Osteoblast (primary cell): ENCODE measurements around the gene PCF11. TPM values are rescaled to one million over a fixed set of nuclear protein-coding genes. Genes with fewer than 3 reads are reported as not detected.
A peak's percentile ranks its signal among the peaks of the same experiment; 100 is the strongest.
"Not testable (repeated sequence)": the region's sequence is repeated elsewhere in the genome, so short reads cannot be mapped to it uniquely, and the experiment has no call there.

Source experiments
- DNase-seq: peaks from one replicate; pipeline ENCODE4 v3.0.0; 2011; ENCODE audit warnings: low spot score, mixed read lengths; ENCODE audit not compliant: insufficient read length; ENCODE audit errors: missing footprints
- H2AFZ ChIP-seq: 2 replicates; pipeline ENCODE4 v1.6.0; 2011; ENCODE audit warnings: mild to moderate bottlenecking, low read length
- H3K27ac ChIP-seq: 2 replicates; pipeline ENCODE4 v1.5.1; 2011; ENCODE audit warnings: mild to moderate bottlenecking, low read depth, low read length, moderate library complexity
- H3K27me3 ChIP-seq: 2 replicates; pipeline ENCODE4 v1.6.0; 2012; ENCODE audit warnings: mild to moderate bottlenecking, control low read depth, inconsistent platforms, low read length, moderate library complexity; ENCODE audit not compliant: insufficient read depth
- H3K36me3 ChIP-seq: 2 replicates; pipeline ENCODE4 v1.5.1; 2011; ENCODE audit warnings: mild to moderate bottlenecking, low read length, control low read depth, moderate library complexity; ENCODE audit not compliant: insufficient read depth
- H3K4me1 ChIP-seq: 2 replicates; pipeline ENCODE4 v1.5.1; 2011; ENCODE audit warnings: mild to moderate bottlenecking, low read length, control low read depth, moderate library complexity; ENCODE audit not compliant: insufficient read depth
- H3K4me2 ChIP-seq: 2 replicates; pipeline ENCODE4 v1.6.0; 2011; ENCODE audit warnings: mild to moderate bottlenecking, low read length; ENCODE audit not compliant: insufficient read depth
- H3K4me3 ChIP-seq: fragments of 200-600 bp; sonication (generic); 3 replicates; pipeline ENCODE4 v1.5.1; 2012; ENCODE audit warnings: mild to moderate bottlenecking, low read length, inconsistent platforms; ENCODE audit not compliant: insufficient read depth
- H3K79me2 ChIP-seq: 2 replicates; pipeline ENCODE4 v1.6.0; 2012; ENCODE audit warnings: mild to moderate bottlenecking, low read length, control low read depth, inconsistent platforms; ENCODE audit not compliant: insufficient read depth
- H3K9me3 ChIP-seq: 2 replicates; pipeline ENCODE4 v1.5.1; 2011; ENCODE audit warnings: low read depth, low read length, control low read depth
- H4K20me1 ChIP-seq: 2 replicates; pipeline ENCODE4 v1.6.0; 2012; ENCODE audit warnings: mild to moderate bottlenecking, low read length, control low read depth; ENCODE audit not compliant: insufficient read depth
- total RNA-seq: library from RNA; depleted of rRNA; stranded (reverse); fragments of >200 nt; gene quantifications from 2 replicates; pipeline ENCODE4 v1.2.3, GENCODE V29; 2012
- TF ChIP-seq, protein P1 (sequence below): IDR thresholded peaks from 2 replicates; pipeline ENCODE4 v1.5.1; 2011; ENCODE audit warnings: mild to moderate bottlenecking, low read depth, low read length, moderate library complexity; ENCODE audit errors: extremely low read depth

Gene PCF11
- total RNA-seq, 1 donor = 38.4 TPM

DNA sequence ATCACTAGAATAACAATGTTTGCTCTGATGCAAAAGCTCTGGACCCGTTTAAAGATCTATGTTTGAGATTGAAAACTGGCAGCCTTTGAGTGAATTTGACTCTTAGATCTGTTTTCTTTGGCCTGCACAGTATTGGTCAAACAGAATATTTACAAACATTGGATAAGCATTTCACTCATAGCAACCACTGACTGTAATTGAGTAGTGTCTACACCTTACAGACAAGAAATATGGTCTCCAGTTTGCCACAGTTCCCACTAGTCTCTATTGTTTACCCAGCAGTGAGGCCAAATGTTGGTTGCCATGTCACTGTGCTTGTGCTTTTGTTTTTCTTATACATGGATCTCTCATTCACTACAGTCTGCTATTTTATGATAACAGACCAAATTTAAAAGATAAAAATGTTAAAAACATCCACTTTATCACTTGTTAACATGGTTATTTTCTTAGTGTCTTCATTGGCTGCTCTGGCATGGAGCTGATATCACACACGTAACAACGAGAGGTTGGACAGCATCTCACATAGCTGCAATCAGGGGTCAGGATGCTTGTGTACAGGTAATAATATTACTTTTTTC is 48.8 kb downstream of the PCF11 start:
- Histone ChIP-seq H3K36me3 (peaks cover 29% of the 10 kb centered on the region), H3K79me2 (no peaks in the 10 kb centered on the region), H3K9me3 (no peaks in the 10 kb centered on the region), H3K4me1 (no peaks in the 10 kb centered on the region), H3K4me3 (no peak overlapping the region), H3K27me3 (no peaks in the 10 kb centered on the region), H3K4me2 (no peak overlapping the region), H2AFZ (no peak overlapping the region), H4K20me1 (no peaks in the 10 kb centered on the region), H3K27ac (no peak overlapping the region)
- TF ChIP-seq, protein P1, sequence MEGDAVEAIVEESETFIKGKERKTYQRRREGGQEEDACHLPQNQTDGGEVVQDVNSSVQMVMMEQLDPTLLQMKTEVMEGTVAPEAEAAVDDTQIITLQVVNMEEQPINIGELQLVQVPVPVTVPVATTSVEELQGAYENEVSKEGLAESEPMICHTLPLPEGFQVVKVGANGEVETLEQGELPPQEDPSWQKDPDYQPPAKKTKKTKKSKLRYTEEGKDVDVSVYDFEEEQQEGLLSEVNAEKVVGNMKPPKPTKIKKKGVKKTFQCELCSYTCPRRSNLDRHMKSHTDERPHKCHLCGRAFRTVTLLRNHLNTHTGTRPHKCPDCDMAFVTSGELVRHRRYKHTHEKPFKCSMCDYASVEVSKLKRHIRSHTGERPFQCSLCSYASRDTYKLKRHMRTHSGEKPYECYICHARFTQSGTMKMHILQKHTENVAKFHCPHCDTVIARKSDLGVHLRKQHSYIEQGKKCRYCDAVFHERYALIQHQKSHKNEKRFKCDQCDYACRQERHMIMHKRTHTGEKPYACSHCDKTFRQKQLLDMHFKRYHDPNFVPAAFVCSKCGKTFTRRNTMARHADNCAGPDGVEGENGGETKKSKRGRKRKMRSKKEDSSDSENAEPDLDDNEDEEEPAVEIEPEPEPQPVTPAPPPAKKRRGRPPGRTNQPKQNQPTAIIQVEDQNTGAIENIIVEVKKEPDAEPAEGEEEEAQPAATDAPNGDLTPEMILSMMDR = no peak
- no peak for DNase-seq

DNA sequence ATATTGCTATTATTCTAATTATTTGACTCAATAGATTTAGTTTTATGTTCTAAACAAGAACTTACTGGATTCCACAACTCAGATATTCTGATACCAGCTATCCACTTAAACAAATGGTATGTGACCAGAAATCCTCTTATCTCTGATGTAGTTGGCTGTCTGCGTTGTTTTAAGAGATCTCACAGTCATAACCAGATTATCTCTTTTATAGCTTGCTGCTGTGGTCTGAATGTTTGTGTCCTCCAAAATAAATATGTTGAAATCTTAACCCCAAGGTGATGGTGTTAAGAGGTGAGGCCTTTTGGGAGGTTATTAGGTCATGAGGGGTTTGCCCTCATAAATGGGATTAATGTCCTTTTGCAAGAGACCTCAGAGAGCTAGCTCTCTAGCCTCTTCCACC is 49.3 kb downstream of the PCF11 start:
- H2AFZ ChIP-seq = no peak overlapping the region
- peaks cover 29% of the 10 kb centered on the region for H3K36me3 ChIP-seq
- no peaks in the 10 kb centered on the region for H3K4me1 ChIP-seq
- H4K20me1 ChIP-seq = no peaks in the 10 kb centered on the region
- TF ChIP-seq, protein P1 = no peak
- H3K9me3 ChIP-seq = no peaks in the 10 kb centered on the region
- no peaks in the 10 kb centered on the region for H3K27me3 ChIP-seq
- no peak overlapping the region for H3K4me3 ChIP-seq
- no peak for DNase-seq
- no peaks in the 10 kb centered on the region for H3K79me2 ChIP-seq
- H3K27ac ChIP-seq = no peak overlapping the region
- no peak overlapping the region for H3K4me2 ChIP-seq

DNA sequence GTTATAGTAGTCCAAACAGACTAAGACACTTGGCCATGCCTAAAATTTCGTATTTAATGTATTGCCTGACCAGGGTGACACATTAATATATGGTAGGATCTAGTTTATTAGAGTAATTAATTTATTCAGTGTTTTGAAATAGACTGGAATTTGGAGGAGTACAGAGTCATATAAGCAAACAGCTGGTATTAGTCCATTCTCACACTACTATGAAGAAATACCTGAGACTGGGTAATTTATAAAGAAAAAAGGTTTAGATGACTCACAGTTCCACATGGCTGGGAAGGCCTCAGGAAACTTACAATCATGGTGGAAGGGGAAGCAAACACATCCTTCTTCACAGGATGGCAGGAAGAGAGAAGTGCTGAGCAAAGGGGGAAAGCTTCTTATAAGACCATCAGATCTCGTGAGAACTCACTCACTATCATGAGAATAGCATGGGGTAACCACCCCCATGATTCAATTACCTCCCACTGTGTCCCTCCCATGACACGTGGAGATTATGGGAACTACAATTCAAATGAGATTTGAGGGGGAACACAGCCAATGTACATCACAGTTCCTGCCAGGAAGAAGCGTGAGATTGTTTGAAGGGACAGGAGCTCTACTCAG is 49.9 kb downstream of the PCF11 start:
- not testable (repeated sequence) for H2AFZ ChIP-seq, H3K27ac ChIP-seq, H3K79me2 ChIP-seq, DNase-seq, H3K9me3 ChIP-seq, H3K27me3 ChIP-seq, H3K4me1 ChIP-seq, H4K20me1 ChIP-seq, H3K4me2 ChIP-seq, H3K4me3 ChIP-seq
- H3K36me3 ChIP-seq = peaks cover 29% of the 10 kb centered on the region

DNA sequence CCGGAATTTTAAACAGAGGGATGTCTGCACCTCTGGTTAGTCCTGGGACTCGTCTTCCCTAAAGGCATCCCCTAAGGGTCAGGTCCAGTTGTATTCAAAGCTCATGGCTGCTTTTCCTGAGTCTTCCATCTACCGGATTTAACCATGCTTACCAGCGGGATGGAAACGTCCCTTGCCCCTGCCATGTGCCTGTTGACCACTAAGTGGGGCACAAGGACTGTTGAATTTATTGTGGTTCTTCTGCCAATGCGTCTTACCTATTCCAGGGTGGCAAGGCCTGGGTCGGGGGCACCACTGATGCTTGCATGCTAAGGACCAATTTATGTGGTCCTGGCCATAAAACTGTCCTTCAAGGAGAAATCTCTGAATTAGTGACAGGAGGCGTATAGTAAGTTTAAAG is 62.2 kb downstream of the PCF11 start:
- TF ChIP-seq, protein P1 = peak; percentile 39
- no peaks in the 10 kb centered on the region for H3K36me3 ChIP-seq
- H3K27ac ChIP-seq = no peak overlapping the region
- no peak for DNase-seq
- H3K4me2 ChIP-seq = no peak overlapping the region
- H2AFZ ChIP-seq = no peak overlapping the region
- H4K20me1 ChIP-seq = no peaks in the 10 kb centered on the region
- no peaks in the 10 kb centered on the region for H3K9me3 ChIP-seq
- no peaks in the 10 kb centered on the region for H3K27me3 ChIP-seq
- no peaks in the 10 kb centered on the region for H3K4me1 ChIP-seq
- H3K4me3 ChIP-seq = no peak overlapping the region
- no peaks in the 10 kb centered on the region for H3K79me2 ChIP-seq
